SK-N-SH treated with all-trans-retinoic acid at 6 μM for 48 hours (cell line): Measurements from ENCODE around the gene SUPT3H.

Source experiments
- ARNTL ChIP-seq: fragments of 450-650 bp; formaldehyde crosslinking; IDR thresholded peaks from 2 replicates; pipeline ENCODE4 v1.5.0; 2020; ENCODE audit warnings: low read depth, mild to moderate bottlenecking, moderate library complexity, borderline replicate concordance
- BACH2 ChIP-seq: fragments of 250-450 bp; sonication (Bioruptor Pico); IDR thresholded peaks from 2 replicates; pipeline ENCODE4 v1.9.0; 2021; ENCODE audit warnings: mild to moderate bottlenecking, borderline replicate concordance
- CSDC2 ChIP-seq: fragments of 250-450 bp; sonication (Bioruptor Pico); IDR thresholded peaks from 2 replicates; pipeline ENCODE4 v1.5.0; 2020; ENCODE audit warnings: mild to moderate bottlenecking, moderate library complexity
- CSRNP3 ChIP-seq: fragments of 250-450 bp; sonication (Bioruptor Pico); IDR thresholded peaks from 2 replicates; pipeline ENCODE4 v1.5.1; 2021; ENCODE audit warnings: mild to moderate bottlenecking, moderate library complexity
- GLIS3 ChIP-seq: fragments of 250-450 bp; sonication (Bioruptor Pico); IDR thresholded peaks from 2 replicates; pipeline ENCODE4 v1.5.0; 2020; ENCODE audit warnings: mild to moderate bottlenecking, moderate library complexity
- OSR1 ChIP-seq: fragments of 250-450 bp; sonication (Bioruptor Pico); IDR thresholded peaks from 2 replicates; pipeline ENCODE4 v1.8.0; 2022; ENCODE audit warnings: moderate library complexity, mild to moderate bottlenecking, inconsistent platforms
- PPARA ChIP-seq: fragments of 250-450 bp; sonication (Bioruptor Pico); IDR thresholded peaks from 2 replicates; pipeline ENCODE4 v1.5.0; 2020; ENCODE audit warnings: mild to moderate bottlenecking, borderline replicate concordance
- SNAI2 ChIP-seq: fragments of 250-450 bp; sonication (Bioruptor Pico); IDR thresholded peaks from 2 replicates; pipeline ENCODE4 v1.5.0; 2020; ENCODE audit warnings: mild to moderate bottlenecking, moderate library complexity
- ZFP3 ChIP-seq: fragments of 250-450 bp; sonication (Bioruptor Pico); IDR thresholded peaks from 2 replicates; pipeline ENCODE4 v1.5.0; 2020; ENCODE audit warnings: mild to moderate bottlenecking, moderate library complexity
- ZNF8 ChIP-seq: fragments of 450-650 bp; formaldehyde crosslinking; IDR thresholded peaks from 2 replicates; pipeline ENCODE4 v1.5.0; 2020; ENCODE audit warnings: mild to moderate bottlenecking, moderate library complexity
- TF ChIP-seq, protein P1 (sequence below): fragments of 250-450 bp; sonication (Bioruptor Pico); IDR thresholded peaks from 2 replicates; pipeline ENCODE4 v1.5.1; 2020; ENCODE audit warnings: low read depth, mild to moderate bottlenecking, moderate library complexity

- TF ChIP-seq CSRNP3 (CRISPR knock-in tag) (no peak), SNAI2 (CRISPR knock-in tag) (no peak), ZNF8 (CRISPR knock-in tag) (no peak), ARNTL (CRISPR knock-in tag) (no peak), ZFP3 (CRISPR knock-in tag) (no peak), OSR1 (CRISPR knock-in tag) (no peak), PPARA (no peak), BACH2 (CRISPR knock-in tag) (no peak), CSDC2 (CRISPR knock-in tag) (no peak), GLIS3 (CRISPR knock-in tag) (no peak)
- TF ChIP-seq, protein P1, sequence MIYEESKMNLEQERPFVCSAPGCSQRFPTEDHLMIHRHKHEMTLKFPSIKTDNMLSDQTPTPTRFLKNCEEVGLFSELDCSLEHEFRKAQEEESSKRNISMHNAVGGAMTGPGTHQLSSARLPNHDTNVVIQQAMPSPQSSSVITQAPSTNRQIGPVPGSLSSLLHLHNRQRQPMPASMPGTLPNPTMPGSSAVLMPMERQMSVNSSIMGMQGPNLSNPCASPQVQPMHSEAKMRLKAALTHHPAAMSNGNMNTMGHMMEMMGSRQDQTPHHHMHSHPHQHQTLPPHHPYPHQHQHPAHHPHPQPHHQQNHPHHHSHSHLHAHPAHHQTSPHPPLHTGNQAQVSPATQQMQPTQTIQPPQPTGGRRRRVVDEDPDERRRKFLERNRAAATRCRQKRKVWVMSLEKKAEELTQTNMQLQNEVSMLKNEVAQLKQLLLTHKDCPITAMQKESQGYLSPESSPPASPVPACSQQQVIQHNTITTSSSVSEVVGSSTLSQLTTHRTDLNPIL: no peak
Measured at GRCh38 chr6:44989391-44989790, 388.3 kb downstream of the SUPT3H start.
